ACHN (cell line): Measurements from ENCODE around the gene UMPS.

Experiments used
- DNase-seq: peaks from one replicate; pipeline ENCODE4 v3.0.0-alpha.2; 2015
- in situ Hi-C: cut with HindIII; loops from 2 replicates; pipeline ENCODE4 v1.10.0; 2017; ENCODE audit warnings: low sequenced_read_pairs, low pct_ligation_motif_present, low pct_unique_long_range_greater_than_20kb

Gene UMPS

GRCh38 chr3:124730129-124730940 is at the start of gene UMPS:
UMPS (plus strand) TSS chr3:124730452; CDS start chr3:124730472, 20 bp downstream.
- peak; percentile 80 for DNase-seq

GRCh38 chr3:124680521-124680920 is 49.7 kb upstream of the UMPS start:
- DNase-seq, result no peak
- in situ Hi-C loops, result no loop called here

More at GRCh38 chr3:124730129-124730940, at the start of gene UMPS:
- in situ Hi-C loops, result no loop called here

GRCh38 chr3:124682263-124682662 is 48.0 kb upstream of the UMPS start:
- in situ Hi-C loops, result no loop called here
- no peak for DNase-seq

GRCh38 chr3:124684459-124684858 is 45.8 kb upstream of the UMPS start:
- in situ Hi-C loops, result no loop called here
- DNase-seq, result no peak

- in situ Hi-C loops, result no loop called here
- DNase-seq, result no peak
Measured at GRCh38 chr3:124685067-124685466, 45.2 kb upstream of the UMPS start.

- in situ Hi-C loops, result no loop called here
- no peak for DNase-seq
Measured at GRCh38 chr3:124685481-124685880, 44.8 kb upstream of the UMPS start.

- DNase-seq, result no peak
- in situ Hi-C loops, result no loop called here
Measured at GRCh38 chr3:124686028-124686670, 44.1 kb upstream of the UMPS start.

GRCh38 chr3:124688581-124689454 is 41.4 kb upstream of the UMPS start:
- in situ Hi-C loops, result no loop called here
- peak; percentile 70 for DNase-seq

GRCh38 chr3:124691599-124691998 is 38.7 kb upstream of the UMPS start:
- no peak for DNase-seq
- in situ Hi-C loops, result no loop called here

GRCh38 chr3:124694486-124694885 is 35.8 kb upstream of the UMPS start:
- in situ Hi-C loops, result no loop called here
- no peak for DNase-seq

GRCh38 chr3:124695369-124695768 is 34.9 kb upstream of the UMPS start:
- no peak for DNase-seq
- in situ Hi-C loops, result no loop called here

GRCh38 chr3:124696006-124696405 is 34.2 kb upstream of the UMPS start:
- in situ Hi-C loops, result no loop called here
- no peak for DNase-seq

GRCh38 chr3:124697302-124697701 is 33.0 kb upstream of the UMPS start:
- DNase-seq, result no peak
- in situ Hi-C loops, result no loop called here

- in situ Hi-C loops, result no loop called here
- DNase-seq, result no peak
Measured at GRCh38 chr3:124698030-124698770, 32.1 kb upstream of the UMPS start.

GRCh38 chr3:124699051-124699450 is 31.2 kb upstream of the UMPS start:
- in situ Hi-C loops, result no loop called here
- DNase-seq, result no peak

- no peak for DNase-seq
- in situ Hi-C loops, result no loop called here
Measured at GRCh38 chr3:124699686-124700396, 30.4 kb upstream of the UMPS start.

GRCh38 chr3:124700880-124701684 is 29.2 kb upstream of the UMPS start:
- in situ Hi-C loops, result no loop called here
- DNase-seq, result no peak
